NK-92 (cell line): ENCODE data around the gene FAM9A.
"Not testable (repeated sequence)": the region's sequence is repeated elsewhere in the genome, so short reads cannot be mapped to it uniquely, and the experiment has no call there.

Experiments
- DNase-seq: peaks from one replicate; lab custom pipeline; 2025; ENCODE audit not compliant: unreplicated experiment; lab: John Stamatoyannopoulos, UW

FAM9A gene

DNA sequence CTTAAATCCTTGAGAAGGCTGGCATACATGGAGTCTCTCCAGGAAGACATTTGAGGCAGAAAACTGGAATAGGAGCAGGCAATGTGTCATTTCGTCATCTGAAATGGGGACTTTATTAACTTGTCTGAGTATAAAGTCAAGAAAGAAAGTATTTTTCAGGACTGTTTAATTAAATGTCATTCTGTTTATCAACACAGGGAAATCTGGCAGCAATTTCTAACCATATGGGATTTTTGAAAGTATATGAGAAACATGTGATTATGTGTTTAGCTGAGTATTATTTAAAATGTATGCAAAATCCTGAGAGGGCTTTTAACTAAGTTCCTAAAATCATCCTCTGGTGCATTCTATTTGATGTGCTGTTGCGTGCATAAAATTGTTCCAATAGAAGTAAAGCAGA, 3.9 kb upstream of the FAM9A start:
- no peak for DNase-seq

GRCh38 chrX:8803326-8803725, 2.1 kb upstream of the FAM9A start:
- no peak for DNase-seq

DNA sequence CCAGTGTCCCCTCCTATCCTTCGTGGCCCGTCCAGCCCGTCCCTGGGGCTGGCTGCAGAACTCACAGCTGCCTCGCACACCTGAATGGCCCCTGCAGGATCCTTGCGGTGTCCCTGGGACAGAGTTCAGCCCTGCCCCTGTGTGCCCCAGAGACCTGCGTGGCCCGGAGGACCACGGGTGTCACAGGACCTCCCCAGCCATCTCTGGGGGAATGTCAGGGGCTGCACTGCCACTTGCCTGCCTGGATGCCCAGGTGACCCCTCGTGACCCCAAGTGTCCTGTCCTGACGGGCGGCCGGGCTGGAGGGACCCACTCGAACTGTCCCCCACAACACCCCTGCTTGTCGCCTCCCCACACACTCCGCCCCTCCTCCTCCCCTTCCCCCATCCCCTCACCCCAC, 832 bp downstream of the FAM9A start:
- not testable (repeated sequence) for DNase-seq

GRCh38 chrX:8799281-8799680, 1.9 kb downstream of the FAM9A start:
- not testable (repeated sequence) for DNase-seq

DNA sequence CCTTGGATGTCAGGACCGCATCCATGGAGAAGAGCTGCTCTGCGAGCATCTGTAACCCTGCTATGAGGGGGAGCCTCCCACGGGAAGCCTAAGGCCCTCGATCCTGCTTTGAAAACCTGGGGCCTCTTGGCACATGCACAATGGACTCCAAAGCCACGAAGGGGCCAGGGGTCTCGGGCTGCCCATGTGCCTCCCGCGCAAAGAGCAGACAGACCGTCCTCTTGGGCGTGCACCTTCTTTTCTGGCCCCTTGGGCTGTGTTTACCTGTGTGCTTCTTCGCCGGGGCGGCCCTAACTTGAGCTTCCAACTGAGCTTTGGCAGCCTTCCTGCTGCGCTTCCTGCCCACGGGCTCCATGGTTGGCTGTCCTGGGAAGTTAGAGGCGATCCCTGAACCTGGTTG, 2.5 kb downstream of the FAM9A start:
- DNase-seq, result not testable (repeated sequence)

DNA sequence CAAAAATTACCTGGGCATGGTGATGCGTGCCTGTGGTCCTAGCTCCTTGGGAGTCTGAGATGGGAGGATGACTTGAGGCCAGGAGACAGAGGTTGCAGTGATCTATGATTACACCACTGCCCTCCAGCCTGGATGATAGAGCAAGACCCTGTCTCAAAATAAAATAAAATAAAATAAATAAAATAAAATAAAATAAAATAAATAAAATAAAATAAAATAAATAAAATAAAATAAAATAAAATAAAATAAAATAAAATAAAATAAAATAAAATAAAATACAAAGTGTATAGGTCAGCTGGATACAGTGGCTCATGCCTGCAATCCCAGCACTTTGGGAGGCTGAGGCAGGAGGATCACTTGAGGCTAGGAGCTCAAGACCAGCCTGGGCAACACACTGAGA, 14.1 kb downstream of the FAM9A start:
- DNase-seq, result not testable (repeated sequence)

GRCh38 chrX:8784162-8784561, 17.0 kb downstream of the FAM9A start:
- DNase-seq, result no peak

DNA sequence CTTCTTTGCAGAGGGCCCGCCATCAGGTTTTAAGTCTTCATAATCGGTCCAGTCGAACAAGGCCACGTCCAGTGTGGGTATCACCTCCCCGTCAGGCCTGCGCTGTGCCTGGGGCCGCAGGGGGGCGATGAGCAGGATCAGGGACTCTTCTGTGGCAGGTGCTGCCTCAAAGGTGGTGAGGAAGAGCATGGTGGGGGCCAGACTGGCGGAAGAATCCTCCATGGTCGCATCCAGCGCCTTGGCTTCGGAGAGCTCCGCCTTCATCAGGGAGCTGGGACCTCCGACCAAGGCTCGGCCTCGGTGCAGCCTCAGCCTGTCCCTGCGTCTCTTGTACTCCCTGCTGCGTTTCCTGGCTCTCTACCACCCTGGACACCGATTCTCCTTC, 17.5 kb downstream of the FAM9A start:
- no peak for DNase-seq

DNA sequence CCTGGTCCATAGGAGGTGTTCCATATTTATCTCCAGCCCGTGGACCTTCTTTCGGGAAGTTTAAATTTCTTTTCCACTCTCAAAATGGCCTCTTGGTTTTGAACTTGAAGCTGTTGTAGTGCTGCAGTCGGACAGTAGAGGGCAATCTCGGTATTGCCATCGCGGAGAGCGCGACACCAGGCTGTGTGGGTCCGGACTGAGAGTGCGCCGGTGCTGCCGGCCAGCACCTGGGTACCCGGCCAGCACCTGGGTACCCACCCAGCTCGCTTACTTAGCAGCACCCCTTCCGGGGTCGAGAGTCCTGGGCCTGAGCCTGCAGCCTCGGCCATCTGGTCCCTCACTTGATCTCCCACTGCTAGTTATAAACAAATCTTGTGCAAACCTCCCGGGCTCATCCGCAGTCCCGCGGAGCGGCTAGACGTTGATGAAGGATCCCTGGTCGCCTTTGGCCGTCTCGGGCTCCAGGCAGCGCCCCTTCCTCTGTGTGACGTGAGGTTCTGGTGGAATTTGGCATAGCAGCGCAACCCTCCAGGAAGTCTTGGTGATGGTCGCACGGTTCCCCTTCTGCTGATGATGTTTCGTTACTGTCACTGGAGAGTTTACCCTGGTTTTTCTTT, 18.0 kb downstream of the FAM9A start:
- DNase-seq, result no peak

DNA sequence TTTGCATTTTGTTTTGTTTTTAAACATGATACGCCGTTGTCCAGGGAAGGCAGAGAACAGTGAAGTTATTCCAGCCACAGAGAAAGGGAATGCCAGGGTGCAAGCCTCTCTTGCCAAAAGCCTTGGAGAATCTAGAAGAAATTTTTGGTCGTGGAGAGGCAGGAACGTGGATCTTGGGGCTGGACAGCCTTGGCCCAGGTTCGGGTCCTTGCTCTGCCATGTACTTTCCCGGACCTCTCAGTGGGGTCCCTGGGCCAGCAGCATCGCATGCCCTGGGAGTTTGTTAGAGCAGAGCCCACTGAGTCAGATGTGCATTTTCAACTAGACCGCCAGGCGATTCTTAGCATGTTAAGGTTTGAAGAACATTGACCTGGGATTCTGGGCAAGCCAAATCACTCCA, 18.6 kb downstream of the FAM9A start:
- no peak for DNase-seq

GRCh38 chrX:8781921-8782320, 19.3 kb downstream of the FAM9A start:
- not testable (repeated sequence) for DNase-seq

DNA sequence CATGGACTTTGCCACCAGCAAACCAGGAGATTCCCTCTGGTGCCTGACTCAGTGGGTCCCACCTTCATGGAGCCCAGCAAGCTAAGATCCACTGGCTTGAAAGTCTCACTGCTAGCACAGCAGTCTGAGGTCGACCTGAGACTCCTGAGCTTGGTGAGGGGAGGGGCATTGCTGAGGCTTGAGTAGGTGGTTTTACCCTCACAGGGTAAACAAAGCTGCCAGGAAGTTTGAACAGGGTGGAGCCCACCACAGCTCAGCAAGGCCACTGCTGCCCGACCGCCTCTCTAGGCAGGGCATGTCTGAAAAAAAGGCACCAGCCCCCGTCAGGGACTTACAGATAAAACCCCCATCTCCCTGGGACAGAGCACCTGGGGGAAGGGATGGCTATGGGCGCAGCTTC, 28.1 kb downstream of the FAM9A start:
- no peak for DNase-seq

GRCh38 chrX:8760021-8760420, 41.2 kb downstream of the FAM9A start:
- DNase-seq, result no peak

- not testable (repeated sequence) for DNase-seq
Observed at GRCh38 chrX:8758706-8759105, 42.5 kb downstream of the FAM9A start.

- DNase-seq, result not testable (repeated sequence)
Observed at GRCh38 chrX:8757609-8758389, 43.4 kb downstream of the FAM9A start.

GRCh38 chrX:8755813-8756212, 45.4 kb downstream of the FAM9A start:
- DNase-seq, result no peak

- DNase-seq, result no peak
Observed at GRCh38 chrX:8755116-8755515, 46.1 kb downstream of the FAM9A start.

DNA sequence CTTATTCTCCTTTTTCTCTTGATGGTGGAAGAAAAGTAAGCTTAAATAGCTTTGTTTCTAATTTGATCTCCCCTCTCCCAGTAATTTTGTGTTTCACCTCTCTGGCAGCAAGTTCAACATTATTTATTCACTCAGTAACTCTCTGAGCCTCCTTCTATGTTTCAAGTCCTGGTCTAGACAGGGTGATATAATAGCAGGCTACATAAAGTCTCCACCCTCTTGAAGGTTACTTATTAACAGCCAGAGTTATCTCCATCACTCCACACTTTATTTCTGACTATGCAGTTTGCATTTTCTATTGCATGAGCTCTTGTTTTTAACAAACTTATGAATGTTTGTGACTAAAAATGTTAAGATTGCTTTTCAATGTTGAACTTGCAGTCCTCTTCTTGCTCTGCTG, 51.5 kb downstream of the FAM9A start:
- no peak for DNase-seq

DNA sequence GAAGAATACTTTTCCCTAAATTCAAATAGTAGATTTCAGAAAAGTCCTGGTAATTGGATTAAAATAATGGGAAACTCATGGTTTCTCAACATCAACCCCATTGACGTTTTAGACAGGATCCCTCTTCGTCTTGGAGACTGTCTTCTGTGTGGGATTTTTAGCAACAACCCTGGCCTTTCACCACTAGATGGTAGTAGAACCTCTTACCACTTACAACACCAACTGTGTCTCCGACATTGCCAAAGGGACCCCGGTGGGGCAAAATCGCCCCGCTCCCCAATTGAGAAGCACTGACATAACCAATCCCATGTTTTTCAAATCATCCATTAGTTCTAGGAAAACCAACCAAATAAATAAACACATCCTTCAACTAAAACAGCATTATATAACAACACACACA, 52.3 kb downstream of the FAM9A start:
- no peak for DNase-seq

DNA sequence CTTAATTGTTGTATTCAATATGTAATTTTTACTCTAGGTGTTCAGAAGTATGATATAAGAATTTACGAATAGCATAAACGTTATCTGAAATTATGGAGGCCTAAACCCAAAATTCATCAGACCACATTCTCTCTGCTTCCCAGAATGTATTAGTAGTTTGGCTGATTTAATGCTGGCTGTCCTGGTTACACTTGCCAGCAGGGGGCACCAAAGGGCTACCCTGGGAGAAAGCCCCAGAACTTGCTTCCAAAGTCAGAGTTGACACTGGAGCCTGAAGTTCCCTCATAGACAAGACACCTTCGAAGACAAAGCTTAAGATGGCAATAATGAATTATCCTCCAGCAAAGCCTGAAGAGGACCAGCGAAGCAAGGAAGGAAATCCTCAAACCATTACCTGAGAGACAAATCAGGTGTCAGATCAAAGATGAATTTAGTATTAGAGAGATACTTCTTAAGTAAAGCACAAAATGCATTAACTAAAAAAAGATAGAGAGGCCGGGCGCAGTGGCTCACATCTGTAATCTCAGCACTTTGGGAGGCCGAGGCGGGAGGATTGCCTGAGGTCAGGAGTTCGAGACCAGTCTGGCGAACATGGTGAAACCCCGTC, 58.0 kb downstream of the FAM9A start:
- DNase-seq, result no peak

DNA sequence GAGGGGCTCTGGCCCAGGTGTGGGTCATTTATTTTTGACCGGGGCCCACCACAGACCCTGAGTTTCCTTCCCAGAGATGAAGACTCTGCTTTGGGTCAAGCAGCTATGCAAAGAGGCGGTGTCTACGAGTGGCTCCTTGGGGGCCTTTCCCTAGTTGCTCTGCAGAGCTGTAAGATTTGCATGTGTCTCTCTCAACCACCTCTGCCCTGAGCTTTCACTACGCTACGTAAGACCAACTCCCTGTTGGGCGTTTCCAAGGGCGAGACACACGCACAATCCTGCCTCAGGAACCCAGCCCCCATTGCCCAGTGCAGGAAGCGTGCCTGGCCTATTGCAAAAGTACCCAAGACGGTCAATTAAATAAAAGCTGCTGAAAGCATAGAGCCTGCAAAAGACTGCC, 59.2 kb downstream of the FAM9A start:
- DNase-seq, result no peak
